HEK293 (cell line): Measurements from ENCODE around the gene TNNT3.

ENCODE experiments used
- CTCF ChIP-seq: fragments of 450-650 bp; formaldehyde crosslinking; IDR thresholded peaks from 2 replicates; pipeline ENCODE4 v1.5.1; 2016; ENCODE audit warnings: missing biosample characterization, missing genetic modification characterization
- IKZF3 ChIP-seq: fragments of 450-650 bp; IDR thresholded peaks from 2 replicates; pipeline ENCODE4 v1.5.0; 2018; ENCODE audit warnings: missing biosample characterization, mild to moderate bottlenecking, missing genetic modification characterization, moderate library complexity
- REST ChIP-seq: fragments of 450-650 bp; formaldehyde crosslinking; IDR thresholded peaks from 2 replicates; pipeline ENCODE4 v1.5.1; 2016; ENCODE audit warnings: missing biosample characterization, missing genetic modification characterization
- TCF7L2 ChIP-seq: IDR thresholded peaks from 2 replicates; pipeline ENCODE4 v1.6.1; 2011; ENCODE audit warnings: low read depth, mild to moderate bottlenecking, inconsistent platforms, low read length, moderate library complexity, borderline replicate concordance
- TSHZ1 ChIP-seq: fragments of 450-650 bp; formaldehyde crosslinking; IDR thresholded peaks from 2 replicates; pipeline ENCODE4 v1.5.1; 2016; ENCODE audit warnings: missing biosample characterization, missing genetic modification characterization, borderline replicate concordance
- ZFP69B ChIP-seq: fragments of 450-650 bp; formaldehyde crosslinking; IDR thresholded peaks from 2 replicates; pipeline ENCODE4 v1.5.1; 2016; ENCODE audit warnings: missing biosample characterization, missing genetic modification characterization
- ZNF155 ChIP-seq: fragments of 450-650 bp; formaldehyde crosslinking; IDR thresholded peaks from 2 replicates; pipeline ENCODE4 v1.5.1; 2016; ENCODE audit warnings: missing biosample characterization, missing genetic modification characterization
- ZNF175 ChIP-seq: fragments of 450-650 bp; formaldehyde crosslinking; IDR thresholded peaks from 2 replicates; pipeline ENCODE4 v1.5.1; 2016; ENCODE audit warnings: missing biosample characterization, missing genetic modification characterization
- ZNF24 ChIP-seq: fragments of 450-650 bp; formaldehyde crosslinking; IDR thresholded peaks from 2 replicates; pipeline ENCODE4 v1.5.1; 2016; ENCODE audit warnings: missing biosample characterization, missing genetic modification characterization
- ZNF354C ChIP-seq: fragments of 450-650 bp; formaldehyde crosslinking; IDR thresholded peaks from 2 replicates; pipeline ENCODE4 v1.5.1; 2016; ENCODE audit warnings: missing biosample characterization, missing genetic modification characterization, low read depth, borderline replicate concordance
- ZNF362 ChIP-seq: fragments of 450-650 bp; formaldehyde crosslinking; IDR thresholded peaks from 2 replicates; pipeline ENCODE4 v1.5.1; 2016; ENCODE audit warnings: missing biosample characterization, missing genetic modification characterization
- ZNF366 ChIP-seq: fragments of 450-650 bp; formaldehyde crosslinking; conservative IDR thresholded peaks from 2 replicates; pipeline ENCODE4 v1.5.1; 2016; ENCODE audit warnings: missing biosample characterization, missing genetic modification characterization
- ZNF76 ChIP-seq: fragments of 450-650 bp; formaldehyde crosslinking; IDR thresholded peaks from 2 replicates; pipeline ENCODE4; 2016; ENCODE audit warnings: low read depth, missing biosample characterization, missing genetic modification characterization, borderline replicate concordance
- ZSCAN18 ChIP-seq: fragments of 450-650 bp; formaldehyde crosslinking; IDR thresholded peaks from 2 replicates; pipeline ENCODE4 v1.5.1; 2016; ENCODE audit warnings: missing biosample characterization, missing genetic modification characterization

- TF ChIP-seq REST (tag by site-specific recombination) (no peak), CTCF (tag by site-specific recombination) (no peak), ZNF354C (tag by site-specific recombination) (no peak), ZNF155 (tag by site-specific recombination) (no peak), IKZF3 (tag by site-specific recombination) (no peak), ZNF362 (tag by site-specific recombination) (no peak), ZNF76 (tag by site-specific recombination) (no peak), ZNF366 (no peak), ZNF24 (tag by site-specific recombination) (no peak), ZSCAN18 (tag by site-specific recombination) (no peak), ZFP69B (tag by site-specific recombination) (no peak), ZNF175 (no peak), TSHZ1 (no peak), TCF7L2 (no peak)
These were observed 30.7 kb upstream of the TNNT3 start for GRCh38 chr11:1888811-1889210.
